ENCODE measurements around the gene TRIM38. TPM values are rescaled to one million over a fixed set of nuclear protein-coding genes. Genes with fewer than 3 reads are reported as not detected.

The TRIM38 gene
- total and polyA plus RNA-seq, 2 of the 13 experiments (the other 11 are each of a cell fraction or from before 2014, with no cell fraction given), result 2.5 to 3.1 TPM

DNA sequence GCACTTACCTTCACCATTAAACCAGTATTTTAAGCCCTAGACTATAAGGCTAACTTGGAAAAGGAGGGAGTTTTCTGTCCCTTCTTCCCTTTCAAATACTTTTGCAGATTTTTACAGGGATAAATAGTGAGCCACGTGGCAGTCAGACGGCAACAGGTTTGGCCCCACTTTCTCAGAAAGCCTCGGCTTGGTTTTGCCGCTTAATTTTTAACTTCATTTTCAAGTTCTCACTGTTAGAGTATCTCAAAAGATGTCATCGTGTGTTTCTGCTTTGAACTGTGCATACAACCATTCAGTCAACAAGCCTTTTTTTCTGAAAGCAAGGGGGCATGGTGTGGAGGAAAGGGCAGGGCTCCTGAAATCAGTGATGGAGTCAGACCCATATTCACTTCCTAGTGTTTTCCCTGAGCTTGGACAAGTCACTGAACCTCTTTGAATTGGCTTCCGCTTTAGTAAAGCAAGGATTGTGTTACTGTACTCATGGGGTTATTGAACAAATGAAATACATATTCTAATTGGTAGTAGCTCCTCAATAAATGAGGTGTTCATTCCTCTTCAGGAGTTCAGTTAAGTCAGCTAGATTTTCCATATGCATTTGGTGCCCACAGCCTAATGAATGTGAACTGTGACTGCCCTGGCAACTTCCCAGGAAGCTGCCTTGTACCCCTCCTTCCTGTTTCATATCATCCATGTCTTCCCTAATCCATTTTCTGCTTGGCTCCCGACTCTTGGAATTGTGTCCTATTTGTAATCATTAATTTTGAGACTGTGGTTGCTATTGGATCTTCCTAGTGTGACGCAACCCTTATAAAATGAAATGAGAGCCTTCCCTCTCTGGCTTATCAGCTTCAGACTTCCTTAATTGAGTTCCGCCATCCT, 31.8 kb upstream of the TRIM38 start, which contains the start of gene SLC17A2 (continued):
- TF ChIP-seq, protein P1, sequence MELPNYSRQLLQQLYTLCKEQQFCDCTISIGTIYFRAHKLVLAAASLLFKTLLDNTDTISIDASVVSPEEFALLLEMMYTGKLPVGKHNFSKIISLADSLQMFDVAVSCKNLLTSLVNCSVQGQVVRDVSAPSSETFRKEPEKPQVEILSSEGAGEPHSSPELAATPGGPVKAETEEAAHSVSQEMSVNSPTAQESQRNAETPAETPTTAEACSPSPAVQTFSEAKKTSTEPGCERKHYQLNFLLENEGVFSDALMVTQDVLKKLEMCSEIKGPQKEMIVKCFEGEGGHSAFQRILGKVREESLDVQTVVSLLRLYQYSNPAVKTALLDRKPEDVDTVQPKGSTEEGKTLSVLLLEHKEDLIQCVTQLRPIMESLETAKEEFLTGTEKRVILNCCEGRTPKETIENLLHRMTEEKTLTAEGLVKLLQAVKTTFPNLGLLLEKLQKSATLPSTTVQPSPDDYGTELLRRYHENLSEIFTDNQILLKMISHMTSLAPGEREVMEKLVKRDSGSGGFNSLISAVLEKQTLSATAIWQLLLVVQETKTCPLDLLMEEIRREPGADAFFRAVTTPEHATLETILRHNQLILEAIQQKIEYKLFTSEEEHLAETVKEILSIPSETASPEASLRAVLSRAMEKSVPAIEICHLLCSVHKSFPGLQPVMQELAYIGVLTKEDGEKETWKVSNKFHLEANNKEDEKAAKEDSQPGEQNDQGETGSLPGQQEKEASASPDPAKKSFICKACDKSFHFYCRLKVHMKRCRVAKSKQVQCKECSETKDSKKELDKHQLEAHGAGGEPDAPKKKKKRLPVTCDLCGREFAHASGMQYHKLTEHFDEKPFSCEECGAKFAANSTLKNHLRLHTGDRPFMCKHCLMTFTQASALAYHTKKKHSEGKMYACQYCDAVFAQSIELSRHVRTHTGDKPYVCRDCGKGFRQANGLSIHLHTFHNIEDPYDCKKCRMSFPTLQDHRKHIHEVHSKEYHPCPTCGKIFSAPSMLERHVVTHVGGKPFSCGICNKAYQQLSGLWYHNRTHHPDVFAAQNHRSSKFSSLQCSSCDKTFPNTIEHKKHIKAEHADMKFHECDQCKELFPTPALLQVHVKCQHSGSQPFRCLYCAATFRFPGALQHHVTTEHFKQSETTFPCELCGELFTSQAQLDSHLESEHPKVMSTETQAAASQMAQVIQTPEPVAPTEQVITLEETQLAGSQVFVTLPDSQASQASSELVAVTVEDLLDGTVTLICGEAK (IDR thresholded peaks at IDR 0.05), result no peak
- TF ChIP-seq, protein P1 (CRISPR knock-in tag; IDR thresholded peaks at IDR 0.05), result no peak; the same call in 1 of the 2 replicates
- TF ChIP-seq, protein P2, sequence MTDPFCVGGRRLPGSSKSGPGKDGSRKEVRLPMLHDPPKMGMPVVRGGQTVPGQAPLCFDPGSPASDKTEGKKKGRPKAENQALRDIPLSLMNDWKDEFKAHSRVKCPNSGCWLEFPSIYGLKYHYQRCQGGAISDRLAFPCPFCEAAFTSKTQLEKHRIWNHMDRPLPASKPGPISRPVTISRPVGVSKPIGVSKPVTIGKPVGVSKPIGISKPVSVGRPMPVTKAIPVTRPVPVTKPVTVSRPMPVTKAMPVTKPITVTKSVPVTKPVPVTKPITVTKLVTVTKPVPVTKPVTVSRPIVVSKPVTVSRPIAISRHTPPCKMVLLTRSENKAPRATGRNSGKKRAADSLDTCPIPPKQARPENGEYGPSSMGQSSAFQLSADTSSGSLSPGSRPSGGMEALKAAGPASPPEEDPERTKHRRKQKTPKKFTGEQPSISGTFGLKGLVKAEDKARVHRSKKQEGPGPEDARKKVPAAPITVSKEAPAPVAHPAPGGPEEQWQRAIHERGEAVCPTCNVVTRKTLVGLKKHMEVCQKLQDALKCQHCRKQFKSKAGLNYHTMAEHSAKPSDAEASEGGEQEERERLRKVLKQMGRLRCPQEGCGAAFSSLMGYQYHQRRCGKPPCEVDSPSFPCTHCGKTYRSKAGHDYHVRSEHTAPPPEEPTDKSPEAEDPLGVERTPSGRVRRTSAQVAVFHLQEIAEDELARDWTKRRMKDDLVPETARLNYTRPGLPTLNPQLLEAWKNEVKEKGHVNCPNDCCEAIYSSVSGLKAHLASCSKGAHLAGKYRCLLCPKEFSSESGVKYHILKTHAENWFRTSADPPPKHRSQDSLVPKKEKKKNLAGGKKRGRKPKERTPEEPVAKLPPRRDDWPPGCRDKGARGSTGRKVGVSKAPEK (CRISPR knock-in tag; IDR thresholded peaks at IDR 0.05; ENCODE audit: borderline replicate concordance), result no peak; the same call in 1 of the 2 replicates
- TF ChIP-seq, protein P3, sequence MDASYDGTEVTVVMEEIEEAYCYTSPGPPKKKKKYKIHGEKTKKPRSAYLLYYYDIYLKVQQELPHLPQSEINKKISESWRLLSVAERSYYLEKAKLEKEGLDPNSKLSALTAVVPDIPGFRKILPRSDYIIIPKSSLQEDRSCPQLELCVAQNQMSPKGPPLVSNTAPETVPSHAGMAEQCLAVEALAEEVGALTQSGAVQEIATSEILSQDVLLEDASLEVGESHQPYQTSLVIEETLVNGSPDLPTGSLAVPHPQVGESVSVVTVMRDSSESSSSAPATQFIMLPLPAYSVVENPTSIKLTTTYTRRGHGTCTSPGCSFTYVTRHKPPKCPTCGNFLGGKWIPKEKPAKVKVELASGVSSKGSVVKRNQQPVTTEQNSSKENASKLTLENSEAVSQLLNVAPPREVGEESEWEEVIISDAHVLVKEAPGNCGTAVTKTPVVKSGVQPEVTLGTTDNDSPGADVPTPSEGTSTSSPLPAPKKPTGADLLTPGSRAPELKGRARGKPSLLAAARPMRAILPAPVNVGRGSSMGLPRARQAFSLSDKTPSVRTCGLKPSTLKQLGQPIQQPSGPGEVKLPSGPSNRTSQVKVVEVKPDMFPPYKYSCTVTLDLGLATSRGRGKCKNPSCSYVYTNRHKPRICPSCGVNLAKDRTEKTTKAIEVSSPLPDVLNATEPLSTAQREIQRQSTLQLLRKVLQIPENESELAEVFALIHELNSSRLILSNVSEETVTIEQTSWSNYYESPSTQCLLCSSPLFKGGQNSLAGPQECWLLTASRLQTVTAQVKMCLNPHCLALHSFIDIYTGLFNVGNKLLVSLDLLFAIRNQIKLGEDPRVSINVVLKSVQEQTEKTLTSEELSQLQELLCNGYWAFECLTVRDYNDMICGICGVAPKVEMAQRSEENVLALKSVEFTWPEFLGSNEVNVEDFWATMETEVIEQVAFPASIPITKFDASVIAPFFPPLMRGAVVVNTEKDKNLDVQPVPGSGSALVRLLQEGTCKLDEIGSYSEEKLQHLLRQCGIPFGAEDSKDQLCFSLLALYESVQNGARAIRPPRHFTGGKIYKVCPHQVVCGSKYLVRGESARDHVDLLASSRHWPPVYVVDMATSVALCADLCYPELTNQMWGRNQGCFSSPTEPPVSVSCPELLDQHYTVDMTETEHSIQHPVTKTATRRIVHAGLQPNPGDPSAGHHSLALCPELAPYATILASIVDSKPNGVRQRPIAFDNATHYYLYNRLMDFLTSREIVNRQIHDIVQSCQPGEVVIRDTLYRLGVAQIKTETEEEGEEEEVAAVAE (CRISPR knock-in tag; IDR thresholded peaks at IDR 0.05; ENCODE audit: borderline replicate concordance), result 0 out of 2 replicates have a peak, but pooled peaks have one; percentile 56
- no peak for TF ChIP-seq XBP1 (CRISPR knock-in tag; IDR thresholded peaks at IDR 0.05)
- TF ChIP-seq BHLHE40 (IDR thresholded peaks at IDR 0.05; ENCODE audit: low read length), result no peak
